GM12872 (cell line): ENCODE measurements around the gene LCLAT1.
A peak's percentile ranks its signal among the peaks of the same experiment; 100 is the strongest.

Experiments
- TF ChIP-seq, protein P1 (sequence below): IDR thresholded peaks from 3 replicates; pipeline ENCODE4 v1.5.1; 2011; ENCODE audit warnings: low read depth, mild to moderate bottlenecking, low read length, moderate library complexity; ENCODE audit not compliant: insufficient read depth

LCLAT1 gene

GRCh38 chr2:30680121-30680520 is 233.1 kb downstream of the LCLAT1 start:
- TF ChIP-seq, protein P1, sequence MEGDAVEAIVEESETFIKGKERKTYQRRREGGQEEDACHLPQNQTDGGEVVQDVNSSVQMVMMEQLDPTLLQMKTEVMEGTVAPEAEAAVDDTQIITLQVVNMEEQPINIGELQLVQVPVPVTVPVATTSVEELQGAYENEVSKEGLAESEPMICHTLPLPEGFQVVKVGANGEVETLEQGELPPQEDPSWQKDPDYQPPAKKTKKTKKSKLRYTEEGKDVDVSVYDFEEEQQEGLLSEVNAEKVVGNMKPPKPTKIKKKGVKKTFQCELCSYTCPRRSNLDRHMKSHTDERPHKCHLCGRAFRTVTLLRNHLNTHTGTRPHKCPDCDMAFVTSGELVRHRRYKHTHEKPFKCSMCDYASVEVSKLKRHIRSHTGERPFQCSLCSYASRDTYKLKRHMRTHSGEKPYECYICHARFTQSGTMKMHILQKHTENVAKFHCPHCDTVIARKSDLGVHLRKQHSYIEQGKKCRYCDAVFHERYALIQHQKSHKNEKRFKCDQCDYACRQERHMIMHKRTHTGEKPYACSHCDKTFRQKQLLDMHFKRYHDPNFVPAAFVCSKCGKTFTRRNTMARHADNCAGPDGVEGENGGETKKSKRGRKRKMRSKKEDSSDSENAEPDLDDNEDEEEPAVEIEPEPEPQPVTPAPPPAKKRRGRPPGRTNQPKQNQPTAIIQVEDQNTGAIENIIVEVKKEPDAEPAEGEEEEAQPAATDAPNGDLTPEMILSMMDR = no peak

DNA sequence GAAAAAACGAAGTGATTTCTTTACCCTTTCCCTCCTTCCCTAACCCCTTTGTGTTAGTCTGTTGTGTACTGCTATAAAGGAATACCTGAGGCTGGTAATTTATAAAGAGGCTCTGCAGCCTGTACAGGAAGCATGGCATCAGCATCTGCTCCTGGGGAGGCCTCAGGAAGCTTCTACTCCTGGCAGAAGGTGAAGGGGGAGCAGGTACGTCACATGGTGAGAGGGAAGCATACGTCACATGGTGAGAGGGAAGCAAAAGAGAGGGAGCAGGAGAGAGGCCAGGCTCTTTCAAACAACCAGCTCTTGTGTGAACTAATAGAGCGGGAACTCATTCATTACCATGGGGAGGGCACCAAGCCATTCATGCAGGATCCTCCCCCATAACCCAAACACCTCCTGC is 234.0 kb downstream of the LCLAT1 start:
- TF ChIP-seq, protein P1 = no peak

DNA sequence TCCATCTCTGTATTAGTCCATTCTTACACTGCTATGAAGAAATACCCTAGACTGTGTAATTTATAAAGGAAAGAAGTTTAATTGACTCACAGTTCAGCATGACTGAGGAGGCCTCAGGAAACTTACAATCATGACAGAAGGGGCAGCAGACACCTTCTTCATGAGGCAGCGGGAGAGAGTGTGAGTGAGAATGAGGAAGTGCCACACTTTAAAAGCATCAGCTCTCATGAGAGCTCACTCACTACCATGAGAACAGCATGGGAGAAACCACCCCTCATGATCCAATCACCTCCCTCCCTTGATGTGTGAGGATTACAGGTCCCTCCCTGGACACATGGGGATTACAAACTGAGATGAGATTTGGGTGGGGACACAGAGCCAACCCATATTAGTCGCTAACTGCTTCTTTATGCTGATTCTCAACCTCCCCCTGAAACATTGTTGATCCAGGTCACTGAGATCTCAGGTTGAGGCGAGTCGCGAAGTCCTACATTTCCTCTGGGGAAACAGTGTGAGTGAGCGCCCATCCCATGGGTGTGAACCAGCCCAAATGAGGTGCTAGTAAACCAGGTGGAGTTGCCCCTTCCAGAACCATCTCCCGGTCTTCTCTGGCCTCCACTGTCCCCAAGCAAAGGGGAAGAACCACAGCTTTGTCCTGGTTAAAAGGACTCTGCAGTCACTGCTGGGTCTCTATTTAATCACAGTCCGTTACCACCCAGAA is 236.3 kb downstream of the LCLAT1 start:
- TF ChIP-seq, protein P1 = no peak

GRCh38 chr2:30684026-30684425 is 237.0 kb downstream of the LCLAT1 start:
- TF ChIP-seq, protein P1 = no peak

GRCh38 chr2:30684516-30684915 is 237.5 kb downstream of the LCLAT1 start:
- TF ChIP-seq, protein P1 = no peak

DNA sequence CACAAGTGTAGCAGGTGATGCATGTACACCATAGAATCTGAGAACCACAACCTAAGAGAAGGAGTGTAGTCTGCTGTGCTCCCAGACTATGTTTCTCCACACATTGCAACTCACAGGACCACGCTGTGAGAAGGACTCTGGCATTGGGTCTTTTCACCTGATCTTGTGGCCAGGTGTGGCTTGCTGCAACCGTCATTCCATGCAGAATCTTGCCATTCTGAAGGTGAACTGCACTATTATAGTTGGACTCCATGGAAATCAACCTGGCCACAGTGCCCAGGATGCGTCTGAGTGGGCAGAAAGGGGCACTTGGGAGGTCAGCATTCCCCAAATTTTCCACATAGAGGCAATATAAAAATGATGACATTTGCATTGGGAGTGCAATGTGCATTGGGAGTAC is 237.9 kb downstream of the LCLAT1 start:
- TF ChIP-seq, protein P1 = no peak

DNA sequence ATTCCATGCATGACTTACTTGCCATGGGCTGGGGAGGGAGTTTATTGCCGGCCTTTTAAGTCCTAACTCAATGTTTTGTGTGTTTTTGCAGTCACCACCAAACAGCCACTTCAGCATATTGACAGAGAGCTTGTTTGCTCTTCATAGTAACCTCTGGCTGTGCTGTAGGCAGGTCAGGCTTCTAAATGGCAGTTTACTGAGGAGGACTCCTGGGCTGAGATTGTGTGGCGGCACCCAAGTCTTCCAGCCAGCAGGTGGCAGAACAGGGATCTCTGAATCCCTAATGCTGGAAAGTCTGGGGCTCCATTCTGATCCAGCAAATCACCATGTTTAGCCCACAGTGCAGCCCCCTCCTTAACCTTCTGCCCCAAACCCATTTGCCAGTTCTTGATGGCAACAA is 239.0 kb downstream of the LCLAT1 start:
- TF ChIP-seq, protein P1 = peak; percentile 56

- TF ChIP-seq, protein P1 = no peak
Observed at GRCh38 chr2:30686669-30687068, 239.6 kb downstream of the LCLAT1 start.
